ENCODE data around the gene PDIA2. TPM values are rescaled to one million over a fixed set of nuclear protein-coding genes. Genes with fewer than 3 reads are reported as not detected.

The PDIA2 gene
- total and polyA plus RNA-seq, 2 donors (not counting 3 experiments of a cell fraction or from before 2014, with no cell fraction given): 0.63 TPM; not detected in 1

DNA sequence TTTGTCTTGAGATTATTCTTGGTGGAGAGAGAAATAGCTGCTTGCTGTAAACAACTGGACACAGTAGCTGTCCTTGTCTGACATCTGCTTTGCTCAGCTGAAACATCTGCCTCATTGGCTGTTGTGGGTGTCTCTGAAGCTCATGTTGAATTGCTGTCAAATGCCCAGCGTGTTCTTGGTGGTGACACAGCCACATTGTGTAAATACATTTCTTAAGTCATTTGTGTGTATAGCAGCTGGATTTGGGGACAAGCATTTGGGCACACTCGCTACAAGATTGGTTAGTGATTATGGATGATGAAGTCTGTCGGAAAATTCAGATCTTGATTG, 43.1 kb upstream of the PDIA2 start:
- no peaks in the 10 kb centered on the region for H3K9me3 ChIP-seq (replicated peaks; ENCODE audit: control insufficient read depth, insufficient read depth, low read length)
- H3K36me3 ChIP-seq (ENCODE audit: control insufficient read depth in 2 of 2, extremely low read depth in 1 of 2, insufficient read depth in 2 of 2, low read length in 2 of 2): peaks cover 0 to 2% of the 10 kb centered on the region in 2 experiments
- H3K79me2 ChIP-seq (ENCODE audit: control insufficient read depth, insufficient read depth, low read length): no peaks in the 10 kb centered on the region
- H3K4me2 ChIP-seq (ENCODE audit: insufficient read depth, low read length): no peak overlapping the region
- intact Hi-C loops (cut with micrococcal nuclease): no loop called here
- dilution Hi-C loops (cut with MboI; ENCODE audit: extremely low pct_ligation_motif_present, low sequenced_read_pairs): no loop called here
- H3K9ac ChIP-seq (replicated peaks; ENCODE audit: extremely low read depth, insufficient read depth, low read length): no peak overlapping the region
- H3K27me3 ChIP-seq (ENCODE audit: control insufficient read depth in 2 of 2, insufficient read depth in 2 of 2, low read length in 2 of 2): no peaks in the 10 kb centered on the region
- H3K4me1 ChIP-seq (ENCODE audit: control insufficient read depth, extremely low read depth, insufficient read depth, low read length): peaks cover 6% of the 10 kb centered on the region
- POLR2A ChIA-PET: no interaction called here
- DNase-seq (ENCODE audit: low read depth, low spot score) (no peak), FAIRE-seq (no peak)
- no peaks in the 10 kb centered on the region for H3K9me1 ChIP-seq (replicated peaks; ENCODE audit: control insufficient read depth, extremely low read depth, insufficient read depth, low read length)
- no peak overlapping the region for H3K4me3 ChIP-seq (replicated peaks in 1 of 3; ENCODE audit: insufficient read depth in 1 of 3, low read depth in 1 of 3, low read length in 3 of 3)
- no peak overlapping the region for H2AFZ ChIP-seq (ENCODE audit: low read depth, low read length)
- H3K27ac ChIP-seq (ENCODE audit: insufficient read depth, low read depth, low read length): no peak overlapping the region
- TF ChIP-seq POLR2AphosphoS5 (IDR thresholded peaks at IDR 0.05; ENCODE audit: insufficient read depth, low read depth, low read length) (no peak), POLR2A (IDR thresholded peaks at IDR 0.05; ENCODE audit: low read depth, low read length) (no peak), MYC (IDR thresholded peaks at IDR 0.05; ENCODE audit: low read depth, low read length) (no peak), JUN (IDR thresholded peaks at IDR 0.05; ENCODE audit: borderline replicate concordance, insufficient read depth, insufficient read length, low read depth) (no peak), GATA2 (IDR thresholded peaks at IDR 0.05; ENCODE audit: insufficient read depth, insufficient read length, low read depth, low read length) (no peak), FOS (IDR thresholded peaks at IDR 0.05; ENCODE audit: borderline replicate concordance, insufficient read depth, low read length) (no peak), EZH2 (IDR thresholded peaks at IDR 0.05; ENCODE audit: borderline replicate concordance, low read depth, low read length, severe bottlenecking) (no peak)
- TF ChIP-seq, protein P1, sequence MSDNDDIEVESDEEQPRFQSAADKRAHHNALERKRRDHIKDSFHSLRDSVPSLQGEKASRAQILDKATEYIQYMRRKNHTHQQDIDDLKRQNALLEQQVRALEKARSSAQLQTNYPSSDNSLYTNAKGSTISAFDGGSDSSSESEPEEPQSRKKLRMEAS (IDR thresholded peaks at IDR 0.05; ENCODE audit: insufficient read depth, insufficient read length): no peak
- TF ChIP-seq, protein P2, sequence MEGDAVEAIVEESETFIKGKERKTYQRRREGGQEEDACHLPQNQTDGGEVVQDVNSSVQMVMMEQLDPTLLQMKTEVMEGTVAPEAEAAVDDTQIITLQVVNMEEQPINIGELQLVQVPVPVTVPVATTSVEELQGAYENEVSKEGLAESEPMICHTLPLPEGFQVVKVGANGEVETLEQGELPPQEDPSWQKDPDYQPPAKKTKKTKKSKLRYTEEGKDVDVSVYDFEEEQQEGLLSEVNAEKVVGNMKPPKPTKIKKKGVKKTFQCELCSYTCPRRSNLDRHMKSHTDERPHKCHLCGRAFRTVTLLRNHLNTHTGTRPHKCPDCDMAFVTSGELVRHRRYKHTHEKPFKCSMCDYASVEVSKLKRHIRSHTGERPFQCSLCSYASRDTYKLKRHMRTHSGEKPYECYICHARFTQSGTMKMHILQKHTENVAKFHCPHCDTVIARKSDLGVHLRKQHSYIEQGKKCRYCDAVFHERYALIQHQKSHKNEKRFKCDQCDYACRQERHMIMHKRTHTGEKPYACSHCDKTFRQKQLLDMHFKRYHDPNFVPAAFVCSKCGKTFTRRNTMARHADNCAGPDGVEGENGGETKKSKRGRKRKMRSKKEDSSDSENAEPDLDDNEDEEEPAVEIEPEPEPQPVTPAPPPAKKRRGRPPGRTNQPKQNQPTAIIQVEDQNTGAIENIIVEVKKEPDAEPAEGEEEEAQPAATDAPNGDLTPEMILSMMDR (IDR thresholded peaks at IDR 0.05; ENCODE audit: extremely low read depth in 1 of 2, insufficient read depth in 1 of 2, low read depth in 1 of 2, low read length in 2 of 2): no peak
- CTCF ChIA-PET: interaction anchor here (1.2 to 1.4 kb wide), 2 partner anchors 11 to 122 kb away, joined by 3 to 4 read pairs; partner anchors contain the start of gene LUC7L
- BruUV-seq (replicated peaks): no TSS peak
- no peaks in the 10 kb centered on the region for H4K20me1 ChIP-seq (replicated peaks; ENCODE audit: control insufficient read depth, extremely low read depth, insufficient read depth, low read length)
